HG03558 (cell line): ENCODE measurements around the gene C2CD2L.
"Not testable (repeated sequence)": the region's sequence is repeated elsewhere in the genome, so short reads cannot be mapped to it uniquely, and the experiment has no call there.

Experiments
- ATAC-seq: cut with Tn5 transposase; IDR thresholded peaks from one replicate; pipeline ENCODE4 v1.9.1; 2021; ENCODE audit warnings: moderate number of reproducible peaks; ENCODE audit not compliant: unreplicated experiment; ENCODE audit errors: extremely low read depth

The C2CD2L gene

GRCh38 chr11:119112314-119113020, 5.3 kb downstream of the C2CD2L start:
- ATAC-seq: no peak

- ATAC-seq: no peak
Observed at GRCh38 chr11:119113716-119114115, 6.6 kb downstream of the C2CD2L start.

DNA sequence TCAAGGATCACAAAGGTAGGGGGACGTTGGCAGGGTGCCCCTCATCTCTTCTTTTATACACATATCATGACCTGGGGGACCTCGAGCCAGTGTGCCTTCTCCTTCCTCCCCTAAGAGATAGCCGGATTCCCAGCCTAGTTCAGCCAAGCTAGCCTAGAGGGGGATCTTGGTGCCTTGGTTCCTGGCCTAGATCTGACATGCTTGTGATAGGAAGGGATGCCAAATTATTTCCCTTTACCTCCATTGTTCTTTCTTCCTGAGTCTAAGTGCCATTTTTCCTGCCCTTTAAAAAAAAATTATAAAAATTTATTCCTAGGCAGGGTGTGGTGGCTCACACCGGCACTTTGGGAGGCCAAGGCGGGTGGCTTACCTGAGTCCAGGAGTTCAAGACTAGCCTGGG, 7.2 kb downstream of the C2CD2L start:
- ATAC-seq: no peak

- ATAC-seq: no peak
Observed at GRCh38 chr11:119115484-119116234, 8.5 kb downstream of the C2CD2L start.

DNA sequence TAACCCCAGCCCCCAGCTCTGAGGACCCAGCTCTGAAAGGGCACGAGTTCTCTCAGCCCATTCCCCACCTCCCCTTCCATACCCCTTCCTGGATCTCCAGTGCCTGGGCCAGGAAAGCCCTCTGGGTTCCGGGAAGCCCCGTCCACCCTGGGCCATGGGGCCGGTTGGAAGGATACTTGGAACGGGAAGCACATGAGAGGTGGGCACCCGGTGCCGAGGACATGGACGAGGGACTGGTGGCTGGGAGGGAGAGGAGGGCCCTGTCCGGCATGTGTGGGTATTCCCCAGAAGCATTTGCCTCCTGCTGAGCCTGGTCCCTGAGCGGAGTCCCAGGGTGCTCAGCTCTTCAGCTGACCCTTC, 9.1 kb downstream of the C2CD2L start:
- ATAC-seq: no peak

DNA sequence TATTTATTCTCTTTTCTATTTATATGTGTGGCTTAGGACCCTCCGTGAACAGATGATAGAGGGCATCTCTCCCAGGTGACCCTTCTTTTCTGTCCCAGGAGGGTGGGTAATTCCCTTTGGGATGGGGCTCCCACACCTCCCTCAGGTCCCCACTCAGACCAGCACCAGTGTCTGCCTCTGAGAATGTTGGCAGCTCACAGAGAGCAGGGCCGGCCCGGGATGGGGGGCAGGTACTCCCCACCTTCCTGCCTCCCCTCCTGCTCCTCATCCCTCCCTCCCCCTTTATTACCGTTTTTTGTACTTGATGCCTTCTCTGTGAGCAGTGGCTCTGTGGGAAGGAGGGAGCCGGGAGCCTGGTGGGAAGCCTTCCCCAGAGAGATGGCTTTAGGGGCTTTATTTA, 9.5 kb downstream of the C2CD2L start:
- no peak for ATAC-seq

DNA sequence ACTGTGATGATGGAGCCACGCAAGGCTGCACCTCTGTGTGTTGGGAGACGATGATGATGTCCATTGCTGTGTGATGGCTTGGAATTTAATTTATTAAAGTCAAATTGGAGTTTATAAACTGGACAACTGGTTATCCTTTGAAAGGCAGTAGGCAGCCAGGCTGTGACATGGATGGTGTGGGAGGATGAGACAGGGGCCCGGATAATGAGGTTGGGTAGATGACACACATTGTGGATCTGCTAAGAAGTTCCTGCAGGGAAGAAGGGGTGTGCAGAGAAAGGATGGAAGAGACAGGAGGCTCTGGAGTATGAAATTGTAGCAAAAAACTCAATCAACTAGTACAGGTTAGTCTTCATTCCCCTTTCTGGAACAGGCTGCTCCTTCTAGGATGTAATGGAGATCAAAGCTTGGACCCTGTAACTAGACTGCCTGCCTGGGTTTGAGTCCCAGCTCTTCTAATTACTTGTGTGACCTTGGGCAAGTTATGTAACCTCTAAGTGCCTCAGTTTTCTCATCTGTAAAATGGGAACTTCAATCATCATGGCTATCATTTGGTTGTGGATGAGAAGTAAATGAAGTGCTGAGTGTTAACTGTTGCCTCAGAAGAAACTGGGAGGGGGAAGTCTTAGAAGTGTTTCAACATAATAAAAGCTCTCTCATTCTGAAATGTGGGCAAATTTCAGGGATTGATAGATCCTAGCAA, 10.0 kb downstream of the C2CD2L start:
- no peak for ATAC-seq

GRCh38 chr11:119118227-119118626, 11.1 kb downstream of the C2CD2L start:
- no peak for ATAC-seq

GRCh38 chr11:119118946-119119345, 11.8 kb downstream of the C2CD2L start:
- no peak for ATAC-seq

DNA sequence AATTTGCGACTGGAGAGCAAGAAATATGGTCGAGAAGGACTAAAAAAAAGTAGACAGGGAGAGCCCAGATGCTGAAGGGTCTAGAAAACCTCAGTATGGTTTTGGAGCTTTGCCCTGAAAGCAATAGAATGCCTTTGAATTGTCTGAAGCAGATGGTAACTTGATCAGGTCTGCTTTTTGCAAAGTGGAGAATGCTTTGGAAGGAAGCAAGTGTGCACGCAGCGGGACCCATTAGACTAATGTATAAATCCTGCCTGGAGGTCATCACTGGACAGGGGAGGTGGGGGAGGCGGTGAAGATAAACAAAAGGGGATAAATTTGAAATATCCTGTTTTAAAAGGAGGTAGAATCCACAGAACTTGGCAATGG, 13.5 kb downstream of the C2CD2L start:
- ATAC-seq: no peak

DNA sequence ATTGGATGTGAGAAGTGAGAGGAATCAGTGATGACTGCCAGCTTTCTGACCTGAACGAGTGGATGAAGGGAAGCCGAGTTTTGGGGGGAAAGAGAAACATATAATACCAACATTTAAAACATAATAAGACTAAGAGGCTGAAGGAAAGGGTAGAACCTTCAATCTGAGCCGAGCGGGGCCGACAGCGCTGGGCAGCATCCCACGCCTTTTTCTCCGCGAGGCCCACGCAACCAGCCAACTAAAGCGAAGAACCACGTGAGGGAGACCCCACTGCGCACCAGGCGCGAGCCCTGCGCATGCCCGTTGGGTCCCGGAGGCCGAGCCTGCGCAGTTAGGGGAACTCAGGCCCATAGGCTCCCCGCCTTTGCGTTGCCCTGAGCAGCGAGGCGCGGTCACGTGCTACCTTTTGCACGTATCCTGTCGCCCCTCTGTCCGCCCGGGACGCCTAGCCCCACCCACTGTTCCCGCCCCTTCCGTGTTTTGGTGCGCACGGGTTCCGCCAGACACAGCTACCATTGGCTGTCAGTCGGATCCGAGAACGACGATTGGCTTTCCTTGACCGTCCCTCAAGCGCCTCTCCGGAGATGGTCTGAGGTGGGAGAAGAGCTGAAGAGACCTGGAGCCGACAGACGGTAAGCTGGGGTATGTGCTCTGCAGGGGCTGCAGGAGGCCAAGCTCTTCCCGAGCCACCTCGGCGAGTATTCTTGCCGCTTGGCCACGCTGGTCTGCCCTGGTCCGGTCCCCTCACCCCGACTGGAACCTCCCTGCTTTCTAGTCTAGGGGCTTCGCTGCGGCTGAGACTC, 14.1 kb downstream of the C2CD2L start, which contains the start of gene HINFP:
TSS of gene HINFP (plus strand) at position 573 of the 803 bp plus-strand sequence. CDS start 5,365 bp downstream, outside the sequence.
- peak; percentile 89 for ATAC-seq

DNA sequence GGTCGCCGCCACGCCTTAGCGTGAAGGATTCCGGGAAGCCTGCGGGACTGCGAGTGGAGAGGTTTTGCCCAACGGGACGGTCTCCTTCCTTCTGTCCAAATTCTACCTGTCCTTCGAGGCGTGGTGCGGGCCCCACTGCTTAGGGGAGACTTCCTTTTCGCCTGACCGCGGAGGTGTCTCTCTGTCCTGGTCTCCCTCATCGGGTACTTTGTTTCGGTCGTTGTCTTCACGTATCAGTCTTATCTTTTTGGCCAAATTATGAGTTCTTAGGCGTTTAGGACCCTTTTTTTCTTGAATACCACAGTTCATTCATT, 14.6 kb downstream of the C2CD2L start:
- ATAC-seq: no peak

DNA sequence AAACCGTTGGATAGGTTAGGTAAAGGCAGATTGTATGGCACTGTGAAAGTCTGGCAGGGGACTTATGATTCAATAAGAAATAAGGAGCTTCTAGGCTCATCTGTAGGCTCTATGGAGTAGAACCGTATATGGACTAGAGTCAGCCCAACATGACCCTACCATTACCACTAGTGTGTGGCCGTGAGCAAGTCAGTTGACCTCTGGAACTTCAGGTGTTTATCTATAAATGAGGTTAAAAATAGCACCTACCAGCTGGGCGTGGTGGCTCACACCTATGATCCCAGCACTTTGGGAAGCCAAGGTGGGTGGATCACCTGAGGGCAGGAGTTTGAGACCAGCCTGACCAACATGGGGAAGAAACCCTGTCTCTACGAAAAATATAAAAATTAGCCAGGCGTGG, 18.7 kb downstream of the C2CD2L start:
- no peak for ATAC-seq

- no peak for ATAC-seq
Observed at GRCh38 chr11:119126675-119127268, 19.6 kb downstream of the C2CD2L start.

DNA sequence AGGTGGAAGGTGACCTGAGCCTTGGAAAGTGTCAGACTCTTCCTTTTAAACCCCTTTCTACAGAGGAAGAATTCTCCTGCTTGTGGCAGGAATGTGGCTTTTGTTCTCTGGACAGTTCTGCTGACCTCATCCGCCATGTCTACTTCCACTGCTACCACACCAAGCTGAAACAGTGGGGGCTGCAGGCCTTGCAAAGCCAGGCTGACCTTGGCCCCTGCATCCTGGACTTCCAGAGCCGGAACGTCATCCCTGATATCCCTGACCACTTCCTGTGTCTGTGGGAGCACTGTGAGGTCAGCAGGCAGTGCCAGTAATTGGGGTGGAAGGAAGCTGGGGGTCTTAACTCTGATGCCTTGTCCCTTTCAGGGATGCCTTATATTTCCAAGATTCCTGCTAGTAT, 23.5 kb downstream of the C2CD2L start:
- ATAC-seq: no peak

GRCh38 chr11:119134389-119134978, 27.3 kb downstream of the C2CD2L start:
- no peak for ATAC-seq

- not testable (repeated sequence) for ATAC-seq
Observed at GRCh38 chr11:119139276-119139675, 32.1 kb downstream of the C2CD2L start.

GRCh38 chr11:119144825-119145486, 37.8 kb downstream of the C2CD2L start:
- ATAC-seq: no peak

DNA sequence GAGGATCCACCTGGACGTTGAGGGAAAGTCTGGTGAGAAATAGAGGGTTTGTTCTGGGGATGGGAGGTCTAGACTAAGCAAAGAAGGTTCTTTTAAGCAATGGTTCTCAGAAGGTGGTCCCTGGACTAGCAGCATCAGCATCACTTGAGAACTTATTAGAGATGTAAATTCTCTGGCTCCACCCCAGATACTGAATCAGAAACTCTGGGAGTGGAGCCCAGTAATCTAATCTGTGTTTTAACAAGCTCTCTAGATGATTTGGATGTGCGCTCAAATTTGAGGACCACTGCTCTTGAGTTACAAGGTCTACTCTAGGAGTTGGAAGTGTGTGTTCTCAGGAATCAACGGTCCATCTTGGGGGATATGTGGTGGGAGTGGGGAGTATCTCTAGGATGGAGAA, 38.4 kb downstream of the C2CD2L start:
- no peak for ATAC-seq
